Activated CD4-positive, alpha-beta T cell treated with anti-CD3 and anti-CD28 coated beads for 36 hours (primary cell): ENCODE data around the gene ARCN1. TPM values are rescaled to one million over a fixed set of nuclear protein-coding genes. Genes with fewer than 3 reads are reported as not detected.
A peak's percentile ranks its signal among the peaks of the same experiment; 100 is the strongest.
"Not testable (repeated sequence)": the region's sequence is repeated elsewhere in the genome, so short reads cannot be mapped to it uniquely, and the experiment has no call there.

Experiments used
- ATAC-seq: fragments of 200-7000 bp; cut with Tn5 transposase; one replicate; pipeline ENCODE4 v1.10.0; 2021; ENCODE audit warnings: mild to moderate bottlenecking, moderate library complexity
- CTCF ChIA-PET: fragments of 350-600 bp; sonication (Branson Sonifier 250); formaldehyde crosslinking; loops from one replicate; lab custom pipeline; 2021; ENCODE audit warnings: antibody characterized with exemption; lab: Charles Lee
- POLR2A ChIA-PET: fragments of 350-600 bp; sonication (Branson Sonifier 250); formaldehyde crosslinking; loops from one replicate; lab custom pipeline; 2021; ENCODE audit warnings: antibody characterized with exemption, inconsistent platforms; lab: Charles Lee
- DNase-seq: peaks from one replicate; pipeline ENCODE4 v3.0.0-alpha.2; 2020
- H3K27ac Mint-ChIP-seq: one replicate; pipeline ENCODE4 v1.8.0; 2021; ENCODE audit warnings: mixed read lengths
- H3K27me3 Mint-ChIP-seq: one replicate; pipeline ENCODE4 v1.8.0; 2021; ENCODE audit warnings: mixed read lengths
- H3K36me3 Mint-ChIP-seq: one replicate; pipeline ENCODE4 v1.8.0; 2021; ENCODE audit warnings: low read depth, mixed read lengths
- H3K4me1 Mint-ChIP-seq: one replicate; pipeline ENCODE4 v1.8.0; 2021; ENCODE audit warnings: mixed read lengths
- H3K4me3 Mint-ChIP-seq: one replicate; pipeline ENCODE4 v1.8.0; 2021; ENCODE audit warnings: mild to moderate bottlenecking, moderate library complexity, mixed read lengths
- H3K9me3 Mint-ChIP-seq: one replicate; pipeline ENCODE4 v1.8.0; 2021; ENCODE audit warnings: low read depth, mixed read lengths
- intact Hi-C, 2 experiments: fragments of 100-400 bp; cut with DNase I in 1 of 2; cut with micrococcal nuclease in 1 of 2; formaldehyde crosslinking; loops; one replicate each; pipeline versions ENCODE4 v1.14.2 to v1.15.1; 2022 to 2024; cut with DNase I, micrococcal nuclease
- total RNA-seq, 2 experiments: library from RNA; stranded (reverse); gene quantifications; one replicate each; pipeline ENCODE4 v1.2.3, GENCODE V29; 2021

The ARCN1 gene
- total RNA-seq, 2 experiments from 2014 or later, result 148 to 154 TPM

DNA sequence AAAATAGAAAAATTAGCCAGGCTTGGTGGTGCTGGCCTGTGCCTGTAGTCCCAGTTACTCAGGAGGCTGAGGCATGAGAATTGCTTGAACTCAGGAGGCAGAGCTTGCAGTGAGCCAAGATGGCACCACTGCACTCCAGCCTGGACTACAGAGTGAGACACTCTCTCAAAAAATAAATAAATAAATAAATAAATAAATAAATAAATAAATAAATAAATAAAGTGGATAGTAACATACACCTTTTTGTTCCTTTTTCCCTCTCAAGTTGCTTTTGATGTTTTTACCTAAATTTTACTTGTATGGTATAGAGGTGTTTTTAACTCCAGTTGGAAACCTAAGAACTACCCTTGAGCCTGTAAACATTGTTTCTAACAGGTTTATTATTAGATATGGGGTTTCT is 5.8 kb downstream of the ARCN1 start:
- peaks cover 45% of the 10 kb centered on the region for H3K4me1 Mint-ChIP-seq
- ATAC-seq, H3K4me3 Mint-ChIP-seq, H3K27ac Mint-ChIP-seq, POLR2A ChIA-PET, intact Hi-C loops, DNase-seq, H3K27me3 Mint-ChIP-seq, H3K9me3 Mint-ChIP-seq: not testable (repeated sequence)
- H3K36me3 Mint-ChIP-seq, result peaks cover 29% of the 10 kb centered on the region
- CTCF ChIA-PET, result interaction anchor here (0.7 to 1.6 kb wide), 4 partner anchors 12 to 240 kb away, joined by 3 to 4 read pairs (median 3); no protein-coding TSS in a partner anchor

DNA sequence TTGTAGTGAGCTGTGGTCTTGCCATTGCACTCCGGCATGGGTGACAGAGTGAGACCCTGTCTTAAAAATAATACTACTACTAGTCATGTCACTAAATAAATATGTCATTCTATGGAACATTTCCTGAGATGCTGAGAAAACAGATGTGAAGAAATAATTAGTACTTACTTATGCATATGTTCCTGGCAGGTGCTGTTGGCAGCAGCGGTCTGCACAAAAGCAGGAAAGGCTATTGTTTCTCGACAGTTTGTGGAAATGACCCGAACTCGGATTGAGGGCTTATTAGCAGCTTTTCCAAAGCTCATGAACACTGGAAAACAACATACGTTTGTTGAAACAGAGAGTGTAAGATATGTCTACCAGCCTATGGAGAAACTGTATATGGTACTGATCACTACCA is 8.8 kb downstream of the ARCN1 start:
- POLR2A ChIA-PET, result no interaction called here
- no peaks in the 10 kb centered on the region for H3K27me3 Mint-ChIP-seq
- ATAC-seq (no peak), DNase-seq (no peak)
- H3K9me3 Mint-ChIP-seq, result no peaks in the 10 kb centered on the region
- no peak overlapping the region for H3K4me3 Mint-ChIP-seq
- CTCF ChIA-PET, result interaction anchor here (0.6 to 0.7 kb wide), 2 partner anchors 23 to 83 kb away, joined by 3 read pairs; no protein-coding TSS in a partner anchor
- H3K27ac Mint-ChIP-seq, result no peak overlapping the region
- peaks cover 43% of the 10 kb centered on the region for H3K36me3 Mint-ChIP-seq
- intact Hi-C loops, result no loop called here
- peaks cover 19% of the 10 kb centered on the region for H3K4me1 Mint-ChIP-seq

DNA sequence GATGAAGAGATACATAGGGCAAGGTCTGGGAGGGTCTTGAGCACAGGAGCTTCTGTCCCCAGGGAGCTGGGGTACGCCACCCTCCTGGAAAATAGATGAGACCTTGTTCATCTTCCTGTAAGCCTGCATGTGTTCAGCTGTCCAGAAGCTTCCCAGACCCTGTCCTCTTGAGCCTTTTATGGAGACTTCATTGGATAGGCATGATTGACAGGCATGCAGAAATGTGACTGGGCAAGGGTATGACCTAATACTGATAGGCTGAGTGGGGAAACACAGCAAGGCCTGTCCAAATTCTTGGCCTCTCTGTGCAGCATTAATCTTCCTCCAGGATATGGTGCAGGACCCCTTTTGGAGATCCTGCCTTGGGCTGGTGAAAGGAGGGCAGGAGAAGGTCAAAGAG is 15.7 kb downstream of the ARCN1 start:
- Mint-ChIP-seq H3K27ac (no peak overlapping the region), H3K27me3 (no peaks in the 10 kb centered on the region), H3K9me3 (no peaks in the 10 kb centered on the region), H3K4me3 (no peak overlapping the region), H3K36me3 (peaks cover 62% of the 10 kb centered on the region), H3K4me1 (no peaks in the 10 kb centered on the region)
- CTCF ChIA-PET, result interaction anchor here (0.7 kb wide), 1 partner anchor 713 kb away, joined by 3 read pairs; no protein-coding TSS in a partner anchor
- no peak for ATAC-seq
- no peak for DNase-seq
- intact Hi-C loops, result no loop called here
- POLR2A ChIA-PET, result no interaction called here

DNA sequence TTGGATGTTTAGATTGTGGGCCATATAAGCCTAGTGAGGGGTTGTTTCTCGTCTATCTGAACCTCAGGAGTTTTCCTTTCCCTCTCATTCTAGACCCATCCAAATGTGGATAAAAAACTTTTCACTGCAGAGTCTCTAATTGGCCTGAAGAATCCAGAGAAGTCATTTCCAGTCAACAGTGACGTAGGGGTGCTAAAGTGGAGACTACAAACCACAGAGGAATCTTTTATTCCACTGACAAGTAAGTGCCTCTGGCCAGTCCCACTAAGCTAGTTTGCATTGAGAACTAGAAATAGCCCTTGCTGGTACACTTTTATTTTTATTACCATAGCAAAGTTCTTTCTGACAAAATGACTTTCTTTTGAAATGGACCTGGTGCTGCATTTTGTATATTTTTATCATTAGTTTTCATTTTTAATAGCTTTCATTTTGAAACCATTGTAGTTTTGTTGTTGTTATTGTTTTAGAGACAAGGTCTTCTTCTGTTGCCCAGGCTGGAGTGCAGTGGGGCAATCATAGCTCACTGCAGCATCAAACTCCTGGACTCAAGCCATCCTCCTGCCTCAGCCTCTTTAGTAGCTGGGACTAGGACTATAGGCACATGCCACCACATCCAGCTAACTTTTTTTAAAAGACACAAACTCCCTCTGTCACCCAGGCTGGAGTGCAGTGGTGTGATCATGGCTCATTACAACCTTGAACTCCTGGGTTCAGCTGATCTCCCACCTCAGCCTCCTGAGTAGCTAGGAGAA is 20.6 kb downstream of the ARCN1 start:
- H3K27ac Mint-ChIP-seq, result no peak overlapping the region
- H3K27me3 Mint-ChIP-seq, result no peaks in the 10 kb centered on the region
- peaks cover 57% of the 10 kb centered on the region for H3K36me3 Mint-ChIP-seq
- ChIA-PET POLR2A (no interaction called here), CTCF (interaction anchor here (0.5 to 4.0 kb wide), 9 partner anchors 9 to 504 kb away, joined by 3 to 19 read pairs (median 4); partner anchors contain the start of genes PHLDB1 and UBE4A)
- intact Hi-C loops, result no loop called here
- no peak overlapping the region for H3K4me3 Mint-ChIP-seq
- no peak for ATAC-seq
- H3K9me3 Mint-ChIP-seq, result no peaks in the 10 kb centered on the region
- H3K4me1 Mint-ChIP-seq, result peaks cover 16% of the 10 kb centered on the region
- DNase-seq, result no peak

DNA sequence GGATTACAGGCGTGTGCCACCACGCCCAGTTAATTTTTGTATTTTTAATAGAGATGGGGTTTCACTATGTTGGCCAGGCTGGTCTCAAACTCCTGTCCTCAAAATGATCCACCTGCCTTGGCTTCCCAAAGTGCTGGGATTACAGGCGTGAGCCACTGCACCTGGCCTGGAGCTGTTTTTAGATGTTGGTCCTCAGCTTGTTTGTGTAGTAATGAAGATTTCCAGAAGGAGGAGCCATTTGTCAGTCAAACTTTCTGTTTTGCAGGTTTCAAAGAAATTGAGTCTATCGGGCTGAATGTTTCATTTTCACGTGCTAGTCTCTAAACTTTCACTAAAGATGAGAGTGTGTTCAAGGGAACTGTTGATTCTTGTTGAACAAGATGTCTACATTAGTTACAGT is 22.8 kb downstream of the ARCN1 start:
- peak; percentile 81 for ATAC-seq
- Mint-ChIP-seq H3K27ac (peak overlapping the region; percentile 60), H3K4me1 (peaks cover 16% of the 10 kb centered on the region), H3K36me3 (peaks cover 61% of the 10 kb centered on the region)
- intact Hi-C loops, result loop anchor here (1.0 kb wide), 3 partner anchors 16 to 361 kb away; partner anchors contain the start of gene UPK2 (in 1 of the 2)
- DNase-seq, H3K4me3 Mint-ChIP-seq, H3K9me3 Mint-ChIP-seq, H3K27me3 Mint-ChIP-seq: not testable (repeated sequence)
- ChIA-PET POLR2A (interaction anchor here (1.0 to 1.7 kb wide), 3 partner anchors 8 to 97 kb away, joined by 3 to 12 read pairs (median 7); partner anchors contain the start of gene PHLDB1), CTCF (interaction anchor here (0.7 to 4.0 kb wide), 31 partner anchors 10 to 453 kb away, joined by 3 to 44 read pairs (median 4); partner anchors contain the start of genes CXCR5, PHLDB1 and TMEM25)

DNA sequence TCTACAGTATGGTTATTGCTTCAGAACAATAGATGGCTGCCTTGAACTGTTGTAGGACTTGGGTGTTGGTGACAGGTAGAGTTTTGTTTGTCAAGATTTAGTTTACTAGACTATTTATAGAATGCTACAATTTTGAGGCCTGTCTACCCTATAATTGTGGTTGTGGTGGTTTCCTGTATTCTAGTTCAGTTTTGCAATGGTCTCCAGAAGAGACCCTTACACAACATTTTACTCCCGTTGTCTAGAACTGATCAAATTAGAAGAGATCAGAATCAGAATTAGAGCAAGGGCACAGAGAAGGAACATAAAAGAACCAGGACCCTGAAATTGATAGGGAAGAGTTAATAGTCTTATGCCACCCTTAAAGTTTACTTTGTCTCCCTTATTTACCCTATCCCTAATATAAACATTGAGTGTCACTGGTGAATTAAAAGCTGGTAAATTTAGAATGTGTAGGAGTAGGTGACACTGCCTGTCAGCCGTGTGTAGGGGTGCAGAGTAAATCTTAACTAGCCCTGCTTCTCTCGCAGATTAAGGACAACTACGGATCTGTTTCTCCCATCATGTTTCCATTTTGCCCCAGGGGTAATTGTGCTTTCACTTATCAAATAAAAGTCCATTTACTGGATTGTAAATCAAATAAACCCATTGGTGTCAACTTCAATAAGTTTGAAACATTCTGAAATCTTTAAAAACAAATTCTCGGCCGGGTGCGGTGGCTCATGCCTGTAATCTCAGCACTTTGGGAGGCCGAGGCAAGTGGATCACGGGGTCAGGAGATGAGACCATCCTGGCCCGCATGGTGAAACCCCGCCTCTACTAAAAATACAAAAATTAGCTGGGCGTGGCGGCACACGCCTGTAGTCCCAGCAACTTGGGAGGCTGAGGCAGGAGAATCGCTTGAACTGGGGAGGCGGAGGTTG is 24.3 kb downstream of the ARCN1 start:
- DNase-seq (no peak), ATAC-seq (no peak)
- POLR2A ChIA-PET, result no interaction called here
- Mint-ChIP-seq H3K36me3 (peaks cover 57% of the 10 kb centered on the region), H3K27me3 (no peaks in the 10 kb centered on the region), H3K4me1 (peaks cover 16% of the 10 kb centered on the region), H3K27ac (peak overlapping the region; percentile 63), H3K4me3 (no peak overlapping the region), H3K9me3 (no peaks in the 10 kb centered on the region)
- intact Hi-C loops, result no loop called here
- CTCF ChIA-PET, result interaction anchor here (2.0 to 3.2 kb wide), 4 partner anchors 9 to 62 kb away, joined by 28 to 44 read pairs (median 38); partner anchors contain the start of gene PHLDB1

DNA sequence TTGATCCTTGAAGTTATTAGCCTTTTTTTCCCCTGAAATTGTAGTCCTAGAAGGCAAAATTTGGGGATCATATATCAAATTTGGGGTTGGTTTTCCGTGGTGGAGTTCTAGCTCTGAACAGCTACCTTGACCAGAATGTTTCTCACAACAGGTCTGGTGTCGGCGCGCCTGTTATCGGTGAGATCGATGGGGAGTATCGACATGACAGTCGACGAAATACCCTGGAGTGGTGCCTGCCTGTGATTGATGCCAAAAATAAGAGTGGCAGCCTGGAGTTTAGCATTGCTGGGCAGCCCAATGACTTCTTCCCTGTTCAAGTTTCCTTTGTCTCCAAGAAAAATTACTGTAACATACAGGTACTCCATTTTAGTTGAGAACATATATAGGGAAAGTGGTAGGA is 25.3 kb downstream of the ARCN1 start:
- ATAC-seq (no peak), DNase-seq (no peak)
- peaks cover 16% of the 10 kb centered on the region for H3K4me1 Mint-ChIP-seq
- ChIA-PET POLR2A (interaction anchor here (0.6 kb wide), 2 partner anchors 15 to 79 kb away, joined by 3 to 9 read pairs; no protein-coding TSS in a partner anchor), CTCF (interaction anchor here (0.8 kb wide), 1 partner anchor 10 kb away, joined by 3 read pairs; the partner anchor contains the start of gene PHLDB1)
- no peaks in the 10 kb centered on the region for H3K9me3 Mint-ChIP-seq
- intact Hi-C loops, result no loop called here
- no peak overlapping the region for H3K27ac Mint-ChIP-seq
- no peaks in the 10 kb centered on the region for H3K27me3 Mint-ChIP-seq
- peaks cover 65% of the 10 kb centered on the region for H3K36me3 Mint-ChIP-seq
- no peak overlapping the region for H3K4me3 Mint-ChIP-seq

DNA sequence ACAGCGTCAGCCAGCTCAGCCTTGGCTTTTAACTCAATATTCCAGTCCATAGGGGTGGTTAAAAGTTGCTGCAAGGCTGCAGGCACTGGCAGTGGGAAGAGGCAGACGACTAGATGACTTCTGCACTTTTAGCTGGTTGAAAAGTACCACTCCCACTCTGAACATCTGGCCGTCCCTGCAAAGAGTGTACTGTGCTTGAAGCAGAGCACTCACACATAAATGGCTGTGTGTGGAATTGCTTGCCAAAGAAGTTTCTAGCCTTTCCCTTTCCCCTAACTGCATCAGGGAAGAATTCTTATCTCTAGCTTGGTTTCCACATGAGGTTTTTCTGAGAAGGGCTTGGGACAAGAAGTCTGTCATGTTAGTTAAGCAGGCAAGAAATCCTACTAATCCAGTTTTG is 30.1 kb downstream of the ARCN1 start:
- no peak overlapping the region for H3K4me3 Mint-ChIP-seq
- H3K27ac Mint-ChIP-seq, result no peak overlapping the region
- DNase-seq (no peak), ATAC-seq (no peak)
- H3K27me3 Mint-ChIP-seq, result no peaks in the 10 kb centered on the region
- CTCF ChIA-PET, result interaction anchor here (0.6 to 2.0 kb wide), 2 partner anchors 10 to 29 kb away, joined by 3 to 8 read pairs; no protein-coding TSS in a partner anchor
- intact Hi-C loops, result no loop called here
- H3K4me1 Mint-ChIP-seq, result no peaks in the 10 kb centered on the region
- H3K36me3 Mint-ChIP-seq, result peaks cover 37% of the 10 kb centered on the region
- POLR2A ChIA-PET, result interaction anchor here (0.7 kb wide), 1 partner anchor 357 kb away, joined by 3 read pairs; no protein-coding TSS in a partner anchor
- no peaks in the 10 kb centered on the region for H3K9me3 Mint-ChIP-seq

DNA sequence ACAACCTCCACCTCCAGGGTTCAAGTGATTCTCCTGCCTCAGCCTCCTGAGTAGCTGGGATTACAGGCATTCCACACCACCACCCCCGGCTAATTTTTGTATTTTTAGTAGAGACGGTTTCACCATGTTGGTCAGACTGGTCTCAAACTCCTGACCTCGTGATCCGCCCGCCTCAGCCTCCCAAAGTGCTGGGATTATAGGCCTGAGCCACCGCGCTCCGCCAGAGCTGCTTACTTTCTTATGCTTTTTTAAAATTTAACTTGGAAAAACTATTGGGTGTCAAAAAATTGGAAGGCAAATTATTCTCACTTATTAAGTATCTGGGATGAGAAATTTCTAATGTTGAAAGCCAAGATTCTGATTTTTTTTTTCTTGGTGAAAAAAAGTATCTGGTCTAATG is 31.5 kb downstream of the ARCN1 start:
- POLR2A ChIA-PET, result interaction anchor here (0.7 to 1.1 kb wide), 2 partner anchors 9 to 730 kb away, joined by 4 to 7 read pairs; no protein-coding TSS in a partner anchor
- H3K9me3 Mint-ChIP-seq, ATAC-seq, H3K4me1 Mint-ChIP-seq, H3K27ac Mint-ChIP-seq, H3K27me3 Mint-ChIP-seq, intact Hi-C loops, H3K4me3 Mint-ChIP-seq, DNase-seq: not testable (repeated sequence)
- H3K36me3 Mint-ChIP-seq, result peaks cover 27% of the 10 kb centered on the region
- CTCF ChIA-PET, result interaction anchor here (0.7 to 4.3 kb wide), 6 partner anchors 9 to 796 kb away, joined by 3 to 44 read pairs (median 4); no protein-coding TSS in a partner anchor

DNA sequence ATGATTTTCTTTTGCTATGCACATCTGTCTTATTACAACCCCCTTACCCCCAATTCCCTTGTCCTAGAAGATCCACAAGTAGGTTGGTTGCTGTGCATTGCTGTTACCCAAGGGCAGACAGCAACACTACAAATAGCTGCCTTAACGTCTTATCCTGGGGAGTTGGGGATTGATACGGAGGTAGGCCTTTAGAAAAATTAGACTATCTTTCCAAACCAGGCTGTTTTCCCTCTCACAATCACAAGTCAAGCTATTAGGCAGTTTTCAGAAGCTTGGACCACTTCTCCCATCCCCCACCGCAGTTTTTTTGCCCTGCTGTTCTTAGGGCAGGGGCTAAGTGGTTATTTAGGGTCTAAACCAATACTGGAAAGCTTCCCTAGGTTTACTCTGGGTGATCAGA is 32.4 kb downstream of the ARCN1 start:
- H3K27ac Mint-ChIP-seq, result peak overlapping the region; percentile 32
- H3K27me3 Mint-ChIP-seq, result peaks cover 10% of the 10 kb centered on the region
- POLR2A ChIA-PET, result interaction anchor here (0.6 kb wide), 1 partner anchor 87 kb away, joined by 3 read pairs; no protein-coding TSS in a partner anchor

More for the DNA sequence above, 32.4 kb downstream of the ARCN1 start:
- no peaks in the 10 kb centered on the region for H3K9me3 Mint-ChIP-seq
- H3K4me1 Mint-ChIP-seq, result peaks cover 11% of the 10 kb centered on the region
- intact Hi-C loops, result no loop called here
- CTCF ChIA-PET, result interaction anchor here (0.6 to 4.3 kb wide), 7 partner anchors 8 to 492 kb away, joined by 3 to 44 read pairs (median 3); partner anchors contain the start of gene DDX6
- DNase-seq (no peak), ATAC-seq (no peak)
- H3K36me3 Mint-ChIP-seq, result peaks cover 22% of the 10 kb centered on the region
- no peak overlapping the region for H3K4me3 Mint-ChIP-seq
